ENCODE results near the gene ADAM19.

- TF ChIP-seq, protein P1, sequence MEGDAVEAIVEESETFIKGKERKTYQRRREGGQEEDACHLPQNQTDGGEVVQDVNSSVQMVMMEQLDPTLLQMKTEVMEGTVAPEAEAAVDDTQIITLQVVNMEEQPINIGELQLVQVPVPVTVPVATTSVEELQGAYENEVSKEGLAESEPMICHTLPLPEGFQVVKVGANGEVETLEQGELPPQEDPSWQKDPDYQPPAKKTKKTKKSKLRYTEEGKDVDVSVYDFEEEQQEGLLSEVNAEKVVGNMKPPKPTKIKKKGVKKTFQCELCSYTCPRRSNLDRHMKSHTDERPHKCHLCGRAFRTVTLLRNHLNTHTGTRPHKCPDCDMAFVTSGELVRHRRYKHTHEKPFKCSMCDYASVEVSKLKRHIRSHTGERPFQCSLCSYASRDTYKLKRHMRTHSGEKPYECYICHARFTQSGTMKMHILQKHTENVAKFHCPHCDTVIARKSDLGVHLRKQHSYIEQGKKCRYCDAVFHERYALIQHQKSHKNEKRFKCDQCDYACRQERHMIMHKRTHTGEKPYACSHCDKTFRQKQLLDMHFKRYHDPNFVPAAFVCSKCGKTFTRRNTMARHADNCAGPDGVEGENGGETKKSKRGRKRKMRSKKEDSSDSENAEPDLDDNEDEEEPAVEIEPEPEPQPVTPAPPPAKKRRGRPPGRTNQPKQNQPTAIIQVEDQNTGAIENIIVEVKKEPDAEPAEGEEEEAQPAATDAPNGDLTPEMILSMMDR (IDR thresholded peaks at IDR 0.05): no peak
- no peak for TF ChIP-seq ZFX (IDR thresholded peaks at IDR 0.05; ENCODE audit: borderline replicate concordance)
Measured at GRCh38 chr5:157504053-157504452, 71.5 kb downstream of the ADAM19 start.

All from 22Rv1 (cell line).